ENCODE results near the gene ZBTB39.
"Not testable (repeated sequence)": the region's sequence is repeated elsewhere in the genome, so short reads cannot be mapped to it uniquely, and the experiment has no call there.

The ZBTB39 gene

DNA sequence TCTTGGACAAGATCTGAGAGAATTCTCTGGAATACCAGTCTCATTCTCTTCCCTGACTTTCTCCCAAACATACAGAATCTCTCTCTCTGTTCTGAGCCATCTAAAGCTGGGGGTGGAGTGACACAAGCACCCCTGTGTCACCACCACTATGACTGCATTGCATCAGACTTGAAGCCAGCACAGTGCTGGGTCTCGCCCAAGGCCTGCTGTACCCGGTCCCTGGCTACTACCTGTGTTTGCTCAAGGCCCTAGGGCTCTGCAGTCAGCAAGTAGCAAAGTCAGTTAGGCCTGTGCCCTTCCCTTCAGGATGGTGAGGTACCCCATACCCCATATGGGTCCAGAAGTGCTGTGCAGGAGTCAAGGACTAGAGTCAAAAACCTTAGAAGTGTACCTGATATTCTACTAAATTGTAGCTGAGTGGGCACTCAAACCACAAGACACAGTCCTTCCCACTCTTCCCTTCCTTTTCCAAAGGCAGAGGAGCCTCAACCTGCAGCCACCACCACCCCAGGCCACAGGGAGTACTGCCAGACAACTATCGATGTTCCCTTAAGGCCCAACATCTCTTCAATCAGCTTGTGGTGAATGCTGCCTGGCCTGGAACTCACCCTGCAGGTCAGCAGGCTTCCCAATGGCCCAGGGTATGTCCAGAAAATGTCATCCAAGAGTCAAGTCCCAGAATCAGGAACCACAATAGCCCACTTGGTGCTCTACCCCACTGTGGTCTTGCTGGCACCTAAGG, 27.8 kb downstream of the ZBTB39 start:
- Histone ChIP-seq H3F3A (ENCODE audit: insufficient read depth) (no peaks in the 10 kb centered on the region), H3K4me2 (ENCODE audit: low read depth, low read length, poor library complexity, severe bottlenecking) (no peak overlapping the region), H2AFZ (ENCODE audit: low read depth, low read length, severe bottlenecking) (no peak overlapping the region), H4K20me1 (ENCODE audit: low read depth, low read length) (no peaks in the 10 kb centered on the region), H3K4me3 (ENCODE audit: insufficient read depth, low read length, poor library complexity, severe bottlenecking) (no peak overlapping the region), H3K9ac (ENCODE audit: low read length) (no peak overlapping the region), H3K79me2 (ENCODE audit: insufficient read depth, low read length) (no peaks in the 10 kb centered on the region), H3K27me3 (ENCODE audit: low read length) (no peaks in the 10 kb centered on the region), H3K9me3 (ENCODE audit: insufficient read depth, low read length) (no peaks in the 10 kb centered on the region), H3K36me3 (ENCODE audit: low read length) (no peaks in the 10 kb centered on the region), H3K9me2 (replicated peaks; ENCODE audit: insufficient read depth, low read length) (no peaks in the 10 kb centered on the region), H3K27ac (ENCODE audit: low read depth, low read length) (no peak overlapping the region)
- TF ChIP-seq EZH2phosphoT487 (conservative IDR thresholded peaks at IDR 0.05; ENCODE audit: low read length), result no peak
- TF ChIP-seq, protein P1, sequence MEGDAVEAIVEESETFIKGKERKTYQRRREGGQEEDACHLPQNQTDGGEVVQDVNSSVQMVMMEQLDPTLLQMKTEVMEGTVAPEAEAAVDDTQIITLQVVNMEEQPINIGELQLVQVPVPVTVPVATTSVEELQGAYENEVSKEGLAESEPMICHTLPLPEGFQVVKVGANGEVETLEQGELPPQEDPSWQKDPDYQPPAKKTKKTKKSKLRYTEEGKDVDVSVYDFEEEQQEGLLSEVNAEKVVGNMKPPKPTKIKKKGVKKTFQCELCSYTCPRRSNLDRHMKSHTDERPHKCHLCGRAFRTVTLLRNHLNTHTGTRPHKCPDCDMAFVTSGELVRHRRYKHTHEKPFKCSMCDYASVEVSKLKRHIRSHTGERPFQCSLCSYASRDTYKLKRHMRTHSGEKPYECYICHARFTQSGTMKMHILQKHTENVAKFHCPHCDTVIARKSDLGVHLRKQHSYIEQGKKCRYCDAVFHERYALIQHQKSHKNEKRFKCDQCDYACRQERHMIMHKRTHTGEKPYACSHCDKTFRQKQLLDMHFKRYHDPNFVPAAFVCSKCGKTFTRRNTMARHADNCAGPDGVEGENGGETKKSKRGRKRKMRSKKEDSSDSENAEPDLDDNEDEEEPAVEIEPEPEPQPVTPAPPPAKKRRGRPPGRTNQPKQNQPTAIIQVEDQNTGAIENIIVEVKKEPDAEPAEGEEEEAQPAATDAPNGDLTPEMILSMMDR (IDR thresholded peaks at IDR 0.05; ENCODE audit: insufficient read depth, low read length, poor library complexity, severe bottlenecking), result no peak

DNA sequence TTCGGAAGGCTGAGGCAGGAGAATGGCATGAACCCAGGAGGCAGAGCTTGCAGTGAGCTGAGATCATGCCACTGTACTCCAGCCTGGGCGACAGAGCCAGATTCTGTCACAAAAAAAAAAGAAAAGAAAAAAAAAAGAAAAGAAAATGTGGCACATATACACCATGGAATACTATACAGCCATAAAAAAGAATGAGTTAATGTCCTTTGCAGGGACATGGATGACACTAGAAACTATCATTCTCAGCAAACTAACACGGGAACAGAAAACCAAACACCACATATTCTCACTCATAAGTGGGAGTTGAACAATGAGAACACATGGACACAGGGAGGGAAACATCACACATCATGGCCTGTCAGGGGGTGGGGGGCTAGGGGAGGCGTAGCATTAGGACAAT, 29.0 kb downstream of the ZBTB39 start:
- H3K9me2 ChIP-seq (replicated peaks; ENCODE audit: insufficient read depth, low read length); H3K27me3 ChIP-seq (ENCODE audit: low read length); H3K36me3 ChIP-seq (ENCODE audit: low read length); H3K9me3 ChIP-seq (ENCODE audit: insufficient read depth, low read length); H3K9ac ChIP-seq (ENCODE audit: low read length); H3K27ac ChIP-seq (ENCODE audit: low read depth, low read length); H2AFZ ChIP-seq (ENCODE audit: low read depth, low read length, severe bottlenecking); H3K79me2 ChIP-seq (ENCODE audit: insufficient read depth, low read length); H3K4me2 ChIP-seq (ENCODE audit: low read depth, low read length, poor library complexity, severe bottlenecking); H3K4me3 ChIP-seq (ENCODE audit: insufficient read depth, low read length, poor library complexity, severe bottlenecking); H3F3A ChIP-seq (ENCODE audit: insufficient read depth); H4K20me1 ChIP-seq (ENCODE audit: low read depth, low read length): not testable (repeated sequence)

DNA sequence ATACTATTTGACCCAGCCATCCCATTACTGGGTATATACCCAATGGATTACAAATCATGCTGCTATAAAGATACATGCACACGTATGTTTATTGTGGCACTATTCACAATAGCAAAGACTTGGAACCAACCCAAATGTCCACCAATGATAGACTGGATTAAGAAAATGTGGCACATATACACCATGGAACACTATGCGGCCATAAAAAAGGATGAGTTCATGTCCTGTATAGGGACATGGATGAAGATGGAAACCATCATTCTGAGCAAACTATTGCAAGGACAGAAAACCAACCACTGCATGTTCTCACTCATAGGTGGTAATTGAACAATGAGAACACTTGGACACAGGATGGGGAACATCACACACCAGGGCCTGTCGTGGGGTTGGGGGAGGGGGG, 32.1 kb downstream of the ZBTB39 start:
- H3K27ac ChIP-seq (ENCODE audit: low read depth, low read length); H3K4me3 ChIP-seq (ENCODE audit: insufficient read depth, low read length, poor library complexity, severe bottlenecking); H3K27me3 ChIP-seq (ENCODE audit: low read length); H3K9ac ChIP-seq (ENCODE audit: low read length); H4K20me1 ChIP-seq (ENCODE audit: low read depth, low read length); H2AFZ ChIP-seq (ENCODE audit: low read depth, low read length, severe bottlenecking); H3K9me3 ChIP-seq (ENCODE audit: insufficient read depth, low read length); H3K79me2 ChIP-seq (ENCODE audit: insufficient read depth, low read length); H3K36me3 ChIP-seq (ENCODE audit: low read length); H3F3A ChIP-seq (ENCODE audit: insufficient read depth); H3K9me2 ChIP-seq (replicated peaks; ENCODE audit: insufficient read depth, low read length); H3K4me2 ChIP-seq (ENCODE audit: low read depth, low read length, poor library complexity, severe bottlenecking): not testable (repeated sequence)

DNA sequence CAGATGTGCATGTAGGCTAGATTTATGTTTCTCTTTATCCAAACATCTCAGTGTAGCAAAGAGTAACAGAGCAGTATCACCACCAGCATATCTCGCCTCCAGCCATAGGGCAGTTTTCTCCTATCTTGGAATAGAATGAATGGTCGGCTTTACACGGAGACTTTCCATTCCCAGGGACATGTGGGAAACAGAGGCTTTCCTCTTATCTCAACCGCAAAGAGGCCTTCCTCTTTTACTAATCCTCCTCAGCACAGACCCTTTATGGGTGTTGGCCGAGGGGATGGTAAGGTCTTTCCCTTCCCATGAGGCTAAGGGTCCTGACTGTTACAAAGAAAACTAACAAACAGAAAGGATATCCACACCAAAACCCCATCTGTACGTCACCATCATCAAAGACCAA, 37.4 kb downstream of the ZBTB39 start:
- not testable (repeated sequence) for H3K9me2 ChIP-seq (replicated peaks; ENCODE audit: insufficient read depth, low read length); H3K9me3 ChIP-seq (ENCODE audit: insufficient read depth, low read length); H4K20me1 ChIP-seq (ENCODE audit: low read depth, low read length); H3K4me3 ChIP-seq (ENCODE audit: insufficient read depth, low read length, poor library complexity, severe bottlenecking); H2AFZ ChIP-seq (ENCODE audit: low read depth, low read length, severe bottlenecking); H3K9ac ChIP-seq (ENCODE audit: low read length); H3K36me3 ChIP-seq (ENCODE audit: low read length); H3F3A ChIP-seq (ENCODE audit: insufficient read depth); H3K27ac ChIP-seq (ENCODE audit: low read depth, low read length); H3K27me3 ChIP-seq (ENCODE audit: low read length); H3K4me2 ChIP-seq (ENCODE audit: low read depth, low read length, poor library complexity, severe bottlenecking); H3K79me2 ChIP-seq (ENCODE audit: insufficient read depth, low read length)

DNA sequence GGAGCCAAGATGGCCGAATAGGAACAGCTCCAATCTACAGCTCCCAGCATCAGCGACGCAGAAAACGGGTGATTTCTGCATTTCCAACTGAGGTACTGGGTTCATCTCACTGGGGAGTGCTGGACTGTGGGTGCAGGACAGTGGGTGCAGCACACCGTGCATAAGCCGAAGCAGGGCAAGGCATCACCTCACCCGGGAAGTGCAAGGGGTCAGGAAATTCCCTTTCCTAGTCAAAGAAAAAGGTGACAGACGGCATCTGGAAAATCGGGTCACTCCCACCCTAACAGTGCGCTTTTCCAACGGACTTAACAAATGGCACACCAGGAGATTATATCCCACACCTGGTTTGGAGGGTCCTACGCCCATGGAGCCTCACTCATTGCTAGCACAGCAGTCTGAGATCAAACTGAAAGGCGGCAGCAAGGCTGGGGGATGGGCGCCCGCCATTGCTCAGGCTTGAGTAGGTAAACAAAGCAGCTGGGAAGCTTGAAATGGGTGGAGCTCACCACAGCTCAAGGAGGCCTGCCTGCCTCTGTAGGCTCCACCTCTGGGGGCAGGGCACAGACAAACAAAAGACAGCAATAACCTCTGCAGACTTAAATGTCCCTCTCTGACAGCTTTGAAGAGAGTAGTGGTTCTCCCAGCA, 40.2 kb downstream of the ZBTB39 start:
- not testable (repeated sequence) for H3K9me2 ChIP-seq (replicated peaks; ENCODE audit: insufficient read depth, low read length); H4K20me1 ChIP-seq (ENCODE audit: low read depth, low read length); H3K27ac ChIP-seq (ENCODE audit: low read depth, low read length); H3K9me3 ChIP-seq (ENCODE audit: insufficient read depth, low read length); H3F3A ChIP-seq (ENCODE audit: insufficient read depth); H3K9ac ChIP-seq (ENCODE audit: low read length); H3K79me2 ChIP-seq (ENCODE audit: insufficient read depth, low read length); H3K27me3 ChIP-seq (ENCODE audit: low read length); H3K36me3 ChIP-seq (ENCODE audit: low read length); H2AFZ ChIP-seq (ENCODE audit: low read depth, low read length, severe bottlenecking); H3K4me2 ChIP-seq (ENCODE audit: low read depth, low read length, poor library complexity, severe bottlenecking); H3K4me3 ChIP-seq (ENCODE audit: insufficient read depth, low read length, poor library complexity, severe bottlenecking)

DNA sequence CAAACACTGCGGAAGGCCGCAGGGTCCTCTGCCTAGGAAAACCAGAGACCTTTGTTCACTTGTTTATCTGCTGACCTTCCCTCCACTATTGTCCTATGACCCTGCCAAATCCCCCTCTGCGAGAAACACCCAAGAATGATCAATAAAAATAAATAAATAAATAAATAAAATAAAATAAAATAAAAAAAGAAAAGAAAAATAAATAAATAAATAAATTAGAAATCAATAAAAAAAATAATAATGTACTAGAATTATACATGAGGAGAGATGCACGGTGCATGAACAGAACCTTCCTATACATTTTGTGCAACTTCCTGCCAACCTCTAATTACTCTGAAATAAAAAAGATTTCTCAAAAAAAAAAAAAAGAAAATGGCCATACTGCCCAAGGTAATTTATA, 41.2 kb downstream of the ZBTB39 start:
- not testable (repeated sequence) for H3K79me2 ChIP-seq (ENCODE audit: insufficient read depth, low read length); H3F3A ChIP-seq (ENCODE audit: insufficient read depth); H3K36me3 ChIP-seq (ENCODE audit: low read length); H2AFZ ChIP-seq (ENCODE audit: low read depth, low read length, severe bottlenecking); H3K9ac ChIP-seq (ENCODE audit: low read length); H3K4me2 ChIP-seq (ENCODE audit: low read depth, low read length, poor library complexity, severe bottlenecking); H3K4me3 ChIP-seq (ENCODE audit: insufficient read depth, low read length, poor library complexity, severe bottlenecking); H4K20me1 ChIP-seq (ENCODE audit: low read depth, low read length); H3K9me2 ChIP-seq (replicated peaks; ENCODE audit: insufficient read depth, low read length); H3K27ac ChIP-seq (ENCODE audit: low read depth, low read length); H3K9me3 ChIP-seq (ENCODE audit: insufficient read depth, low read length); H3K27me3 ChIP-seq (ENCODE audit: low read length)

DNA sequence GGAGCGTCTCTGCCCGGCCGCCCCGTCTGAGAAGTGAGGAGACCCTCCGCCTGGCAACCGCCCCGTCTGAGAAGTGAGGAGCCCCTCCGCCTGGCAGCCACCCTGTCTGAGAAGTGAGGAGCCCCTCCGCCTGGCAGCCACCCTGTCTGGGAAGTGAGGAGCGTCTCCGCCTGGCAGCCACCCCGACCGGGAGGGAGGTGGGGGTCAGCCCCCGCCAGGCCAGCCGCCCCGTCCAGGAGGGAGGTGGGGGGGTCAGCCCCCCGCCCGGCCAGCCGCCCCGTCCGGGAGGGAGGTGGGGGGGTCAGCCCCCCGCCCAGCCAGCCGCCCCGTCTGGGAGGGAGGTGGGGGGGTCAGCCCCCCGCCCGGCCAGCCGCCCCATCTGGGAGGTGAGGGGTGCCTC, 42.8 kb downstream of the ZBTB39 start:
- H3K79me2 ChIP-seq (ENCODE audit: insufficient read depth, low read length); H3K4me3 ChIP-seq (ENCODE audit: insufficient read depth, low read length, poor library complexity, severe bottlenecking); H4K20me1 ChIP-seq (ENCODE audit: low read depth, low read length); H3K36me3 ChIP-seq (ENCODE audit: low read length); H3K9me3 ChIP-seq (ENCODE audit: insufficient read depth, low read length); H3K9me2 ChIP-seq (replicated peaks; ENCODE audit: insufficient read depth, low read length); H3K9ac ChIP-seq (ENCODE audit: low read length); H3K27me3 ChIP-seq (ENCODE audit: low read length); H3K4me2 ChIP-seq (ENCODE audit: low read depth, low read length, poor library complexity, severe bottlenecking); H3K27ac ChIP-seq (ENCODE audit: low read depth, low read length); H3F3A ChIP-seq (ENCODE audit: insufficient read depth); H2AFZ ChIP-seq (ENCODE audit: low read depth, low read length, severe bottlenecking): not testable (repeated sequence)
